Cardiac septum (tissue), 1 donor: ENCODE measurements around the gene ABHD6. TPM values are rescaled to one million over a fixed set of nuclear protein-coding genes. Genes with fewer than 3 reads are reported as not detected.
"Not testable (repeated sequence)": the region's sequence is repeated elsewhere in the genome, so short reads cannot be mapped to it uniquely, and the experiment has no call there.

Experiments
- DNase-seq: peaks from one replicate; pipeline ENCODE4 v3.0.0-alpha.2; 2020; ENCODE audit warnings: low spot score
- intact Hi-C: fragments of 100-400 bp; cut with DNase I; formaldehyde crosslinking; loops from one replicate; pipeline ENCODE4 v1.14.0; 2022
- total RNA-seq: library from RNA; stranded (reverse); fragmentation: NEBNext Ultra II Directional; extraction: Animal tissue kit (Norgen Biotek cat#: 25700); gene quantifications from one replicate; pipeline ENCODE4 v1.2.1, GENCODE V29; 2021
- donor health status: DM: no; HTN: no; CAD: no.

The ABHD6 gene
- total RNA-seq, 1 donor from 2014 or later, result 4.9 TPM

- intact Hi-C loops, result loop anchor here (1.0 kb wide), 1 partner anchor 68 kb away; the partner anchor contains the start of genes HTD2 and RPP14
- peak; percentile 80 for DNase-seq
These were observed 519 bp downstream of the ABHD6 start for GRCh38 chr3:58237941-58238681.

GRCh38 chr3:58238830-58239229 is 1.2 kb downstream of the ABHD6 start:
- intact Hi-C loops, result no loop called here
- no peak for DNase-seq

- intact Hi-C loops, result no loop called here
- DNase-seq, result no peak
These were observed 3.9 kb downstream of the ABHD6 start for GRCh38 chr3:58241306-58242044.

GRCh38 chr3:58242340-58242739 is 4.7 kb downstream of the ABHD6 start:
- intact Hi-C loops, result no loop called here
- DNase-seq, result no peak

GRCh38 chr3:58242860-58243259 is 5.3 kb downstream of the ABHD6 start:
- intact Hi-C loops, DNase-seq: not testable (repeated sequence)

- no peak for DNase-seq
- intact Hi-C loops, result no loop called here
These were observed 6.5 kb downstream of the ABHD6 start for GRCh38 chr3:58243976-58244585.

GRCh38 chr3:58246148-58247047 is 8.8 kb downstream of the ABHD6 start:
- no peak for DNase-seq
- intact Hi-C loops, result no loop called here

GRCh38 chr3:58249358-58250092 is 11.9 kb downstream of the ABHD6 start:
- intact Hi-C loops, result no loop called here
- no peak for DNase-seq

- DNase-seq, result no peak
- intact Hi-C loops, result no loop called here
These were observed 12.6 kb downstream of the ABHD6 start for GRCh38 chr3:58250093-58250707.

GRCh38 chr3:58251631-58252035 is 14.0 kb downstream of the ABHD6 start:
- intact Hi-C loops, result no loop called here

GRCh38 chr3:58254144-58254543 is 16.6 kb downstream of the ABHD6 start:
- DNase-seq, result no peak
- intact Hi-C loops, result no loop called here

More at GRCh38 chr3:58251631-58252035, 14.0 kb downstream of the ABHD6 start:
- DNase-seq, result no peak

GRCh38 chr3:58256061-58256460 is 18.5 kb downstream of the ABHD6 start:
- DNase-seq, result no peak
- intact Hi-C loops, result no loop called here

GRCh38 chr3:58256511-58256910 is 18.9 kb downstream of the ABHD6 start:
- DNase-seq, result no peak
- intact Hi-C loops, result no loop called here

GRCh38 chr3:58258392-58259055 is 20.9 kb downstream of the ABHD6 start:
- no peak for DNase-seq
- intact Hi-C loops, result no loop called here

GRCh38 chr3:58260261-58260731 is 22.7 kb downstream of the ABHD6 start:
- no peak for DNase-seq
- intact Hi-C loops, result no loop called here

GRCh38 chr3:58260733-58261132 is 23.1 kb downstream of the ABHD6 start:
- intact Hi-C loops, result no loop called here
- no peak for DNase-seq

- no peak for DNase-seq
- intact Hi-C loops, result no loop called here
These were observed 24.5 kb downstream of the ABHD6 start for GRCh38 chr3:58261954-58262666.
